CD4-positive, alpha-beta memory T cell (primary cell): ENCODE results near the gene TNIK. TPM values are rescaled to one million over a fixed set of nuclear protein-coding genes. Genes with fewer than 3 reads are reported as not detected.

Source experiments
- CTCF ChIA-PET: fragments of 350-600 bp; sonication (Branson Sonifier 250); formaldehyde crosslinking; loops from one replicate; lab custom pipeline; 2021; ENCODE audit warnings: inconsistent platforms; ENCODE audit not compliant: partially characterized antibody; lab: Charles Lee
- POLR2A ChIA-PET: fragments of 350-600 bp; sonication (Branson Sonifier 250); formaldehyde crosslinking; loops from one replicate; lab custom pipeline; 2021; ENCODE audit not compliant: partially characterized antibody; lab: Charles Lee
- DNase-seq, 5 donors: peaks; one replicate each; pipeline versions ENCODE4 v3.0.0 to v3.0.0-alpha.2; 2020 to 2022; ENCODE audit warnings: mixed read lengths in 1 of 5
- H3K27ac ChIP-seq: one replicate; pipeline ENCODE4 v1.7.0; 2013; ENCODE audit warnings: low read depth, low read length
- H3K27me3 ChIP-seq: 2 replicates; pipeline ENCODE4 v1.7.0; 2013; ENCODE audit warnings: mild to moderate bottlenecking, low read length, moderate library complexity; ENCODE audit not compliant: insufficient read depth
- H3K36me3 ChIP-seq: 2 replicates; pipeline ENCODE4 v1.7.0; 2013; ENCODE audit warnings: mild to moderate bottlenecking, low read length, moderate library complexity; ENCODE audit not compliant: insufficient read depth
- H3K4me1 ChIP-seq: 2 replicates; pipeline ENCODE4 v1.7.0; 2013; ENCODE audit warnings: mild to moderate bottlenecking, low read length, moderate library complexity; ENCODE audit not compliant: insufficient read depth
- H3K4me3 ChIP-seq, 2 donors: one replicate each; pipeline ENCODE4 v1.7.0; 2013; ENCODE audit warnings: low read length in 2 of 2, mild to moderate bottlenecking in 1 of 2
- H3K9me3 ChIP-seq, 2 donors: one replicate each; pipeline ENCODE4 v1.7.0; 2013; ENCODE audit warnings: low read length in 2 of 2, control low read depth in 1 of 2; ENCODE audit not compliant: control insufficient read depth in 1 of 2
- H3K27ac Mint-ChIP-seq, 7 donors: one replicate each; pipeline ENCODE4 v1.8.0; 2020 to 2021; ENCODE audit warnings: mixed read lengths in 7 of 7, mild to moderate bottlenecking in 6 of 7, inconsistent platforms in 3 of 7, moderate library complexity in 3 of 7
- H3K27me3 Mint-ChIP-seq, 2 donors: one replicate each; pipeline ENCODE4 v1.8.0; 2020 to 2021; ENCODE audit warnings: mixed read lengths in 2 of 2
- H3K36me3 Mint-ChIP-seq, 2 donors: one replicate each; pipeline ENCODE4 v1.8.0; 2020 to 2021; ENCODE audit warnings: mixed read lengths in 2 of 2, inconsistent platforms in 1 of 2, mild to moderate bottlenecking in 1 of 2
- H3K4me1 Mint-ChIP-seq, 4 donors: one replicate each; pipeline ENCODE4 v1.8.0; 2020 to 2021; ENCODE audit warnings: mixed read lengths in 4 of 4, mild to moderate bottlenecking in 1 of 4
- H3K4me3 Mint-ChIP-seq, 8 donors: one replicate each; pipeline ENCODE4 v1.8.0; 2020 to 2021; ENCODE audit warnings: mixed read lengths in 8 of 8, mild to moderate bottlenecking in 7 of 8, moderate library complexity in 6 of 8, inconsistent platforms in 3 of 8
- H3K9me3 Mint-ChIP-seq, 8 donors: one replicate each; pipeline ENCODE4 v1.8.0; 2020 to 2021; ENCODE audit warnings: mixed read lengths in 8 of 8, mild to moderate bottlenecking in 5 of 8, inconsistent platforms in 3 of 8, moderate library complexity in 1 of 8
- intact Hi-C: fragments of 100-400 bp; cut with micrococcal nuclease; formaldehyde crosslinking; loops from one replicate; pipeline ENCODE4 v1.15.1; 2023
- polyA plus RNA-seq, 2 donors: library from polyadenylated mRNA; unstranded; fragments of 300-500 nt; fragmentation: Illumina TruSeq; gene quantifications; one replicate each; pipeline ENCODE4 v1.2.3, GENCODE V29; 2021
- total RNA-seq, 2 experiments: library from RNA; stranded (reverse); gene quantifications; one replicate each; pipeline ENCODE4 v1.2.3, GENCODE V29; 2021

Gene TNIK
- total and polyA plus RNA-seq, 4 experiments from 2014 or later = 14.6 to 93.5 (median 58.1) TPM

GRCh38 chr3:171065732-171066131 lies 394.5 kb downstream of the TNIK start:
- no peaks in the 10 kb centered on the region for H3K27me3 ChIP-seq
- ChIA-PET CTCF (interaction anchor here (1.4 kb wide), 1 partner anchor 16 kb away, joined by 3 read pairs; no protein-coding TSS in a partner anchor), POLR2A (no interaction called here)
- Mint-ChIP-seq H3K9me3 (no peaks in the 10 kb centered on the region), H3K27ac (no peak overlapping the region), H3K4me3 (no peak overlapping the region), H3K4me1 (no peaks in the 10 kb centered on the region), H3K27me3 (no peaks in the 10 kb centered on the region), H3K36me3 (peaks cover 70 to 86% of the 10 kb centered on the region in 2 donors)
- no peak overlapping the region for H3K4me3 ChIP-seq
- intact Hi-C loops = no loop called here
- no peak for DNase-seq
- H3K36me3 ChIP-seq = peaks cover 41% of the 10 kb centered on the region
- H3K4me1 ChIP-seq = no peaks in the 10 kb centered on the region
- H3K27ac ChIP-seq = no peak overlapping the region
- H3K9me3 ChIP-seq = no peaks in the 10 kb centered on the region

DNA sequence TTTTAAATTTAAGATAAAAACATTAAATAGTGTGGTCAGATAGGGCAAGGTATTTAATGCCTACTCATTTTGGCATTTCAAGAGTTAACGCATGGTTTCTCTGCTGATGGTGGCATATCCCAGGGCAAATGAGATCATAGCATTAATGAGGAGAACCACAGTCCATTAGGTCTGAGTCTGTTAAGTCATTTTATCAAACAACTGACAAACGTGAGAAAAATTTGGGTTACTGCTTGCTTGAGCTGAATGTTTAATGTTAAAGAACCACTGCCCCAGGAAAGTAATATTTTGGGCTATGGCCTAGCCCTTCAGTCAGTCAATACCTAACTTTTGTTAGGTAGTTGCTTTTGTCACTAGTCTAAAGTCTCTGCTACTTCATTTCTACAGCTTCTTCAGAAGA lies 395.7 kb downstream of the TNIK start:
- no peak for DNase-seq
- peaks cover 57 to 79% of the 10 kb centered on the region in 2 donors for H3K36me3 Mint-ChIP-seq
- peak overlapping the region in 1 of 7 donors; percentile 19 for H3K27ac Mint-ChIP-seq
- ChIA-PET CTCF (interaction anchor here (1.4 kb wide), 1 partner anchor 15 kb away, joined by 3 read pairs; no protein-coding TSS in a partner anchor), POLR2A (no interaction called here)
- H3K27ac ChIP-seq = no peak overlapping the region
- H3K27me3 ChIP-seq = no peaks in the 10 kb centered on the region
- H3K27me3 Mint-ChIP-seq = no peaks in the 10 kb centered on the region
- no peaks in the 10 kb centered on the region for H3K9me3 Mint-ChIP-seq
- no peaks in the 10 kb centered on the region for H3K4me1 Mint-ChIP-seq
- no peak overlapping the region for H3K4me3 Mint-ChIP-seq
- H3K9me3 ChIP-seq = no peaks in the 10 kb centered on the region
- H3K4me1 ChIP-seq = no peaks in the 10 kb centered on the region
- H3K36me3 ChIP-seq = peaks cover 29% of the 10 kb centered on the region
- intact Hi-C loops = no loop called here
- no peak overlapping the region for H3K4me3 ChIP-seq

DNA sequence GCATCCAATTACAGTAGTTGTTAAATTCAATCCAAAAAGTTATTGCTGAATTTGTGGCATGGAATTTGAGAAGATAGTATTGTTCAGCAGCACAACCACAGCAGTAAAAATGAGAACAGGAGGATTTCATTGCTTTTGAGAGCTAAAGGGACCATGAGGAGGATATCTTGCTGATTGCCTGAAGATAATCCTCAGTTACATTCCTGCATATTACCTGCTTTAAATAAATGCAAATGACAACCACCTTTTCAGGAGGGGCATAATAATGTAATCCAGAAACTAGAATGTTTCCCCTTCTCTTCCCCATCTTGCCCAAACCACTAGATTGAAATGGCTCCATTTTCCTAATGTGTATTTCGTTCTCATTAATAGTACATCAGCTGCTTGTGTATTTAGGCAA lies 398.5 kb downstream of the TNIK start:
- Histone ChIP-seq H3K4me1 (no peaks in the 10 kb centered on the region), H3K9me3 (no peaks in the 10 kb centered on the region), H3K4me3 (no peak overlapping the region), H3K36me3 (peaks cover 17% of the 10 kb centered on the region), H3K27me3 (no peaks in the 10 kb centered on the region), H3K27ac (no peak overlapping the region)
- Mint-ChIP-seq H3K4me1 (no peaks in the 10 kb centered on the region), H3K36me3 (peaks cover 40 to 60% of the 10 kb centered on the region in 2 donors), H3K4me3 (no peak overlapping the region), H3K27me3 (no peaks in the 10 kb centered on the region), H3K9me3 (no peaks in the 10 kb centered on the region), H3K27ac (peak overlapping the region in 1 of 7 donors; percentile 43)
- POLR2A ChIA-PET = no interaction called here
- DNase-seq = no peak
- CTCF ChIA-PET = no interaction called here
- intact Hi-C loops = no loop called here

DNA sequence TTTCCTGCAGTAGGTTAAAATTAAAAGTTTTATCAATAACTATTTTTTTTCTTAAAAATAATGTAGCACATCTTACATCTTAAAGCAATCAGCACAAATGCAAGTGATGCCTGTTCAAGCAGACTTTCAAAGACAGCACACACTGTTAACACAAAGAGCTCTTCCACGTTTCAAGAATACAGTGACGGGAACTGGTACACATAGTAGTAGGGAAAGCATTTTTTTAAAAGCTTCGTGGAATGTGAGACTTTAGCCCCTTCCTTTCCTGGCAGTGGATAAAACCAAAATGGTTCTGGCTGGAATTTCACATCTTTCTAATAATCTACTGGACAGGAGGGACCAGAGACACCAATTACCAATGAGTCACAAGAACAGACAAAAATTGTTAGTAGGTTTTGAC lies 400.2 kb downstream of the TNIK start:
- ChIA-PET CTCF (no interaction called here), POLR2A (no interaction called here)
- H3K27me3 ChIP-seq = no peaks in the 10 kb centered on the region
- Mint-ChIP-seq H3K4me1 (no peaks in the 10 kb centered on the region), H3K27ac (peak overlapping the region in 2 of 7 donors; percentile 63 to 64), H3K4me3 (no peak overlapping the region), H3K36me3 (peaks cover 22 to 43% of the 10 kb centered on the region in 2 donors), H3K27me3 (no peaks in the 10 kb centered on the region), H3K9me3 (no peaks in the 10 kb centered on the region)
- H3K27ac ChIP-seq = no peak overlapping the region
- H3K4me3 ChIP-seq = no peak overlapping the region
- no peaks in the 10 kb centered on the region for H3K4me1 ChIP-seq
- no peak for DNase-seq
- H3K9me3 ChIP-seq = no peaks in the 10 kb centered on the region
- H3K36me3 ChIP-seq = peaks cover 6% of the 10 kb centered on the region
- intact Hi-C loops = loop anchor here (10.0 kb wide), 1 partner anchor 1605 kb away; no protein-coding TSS in a partner anchor

DNA sequence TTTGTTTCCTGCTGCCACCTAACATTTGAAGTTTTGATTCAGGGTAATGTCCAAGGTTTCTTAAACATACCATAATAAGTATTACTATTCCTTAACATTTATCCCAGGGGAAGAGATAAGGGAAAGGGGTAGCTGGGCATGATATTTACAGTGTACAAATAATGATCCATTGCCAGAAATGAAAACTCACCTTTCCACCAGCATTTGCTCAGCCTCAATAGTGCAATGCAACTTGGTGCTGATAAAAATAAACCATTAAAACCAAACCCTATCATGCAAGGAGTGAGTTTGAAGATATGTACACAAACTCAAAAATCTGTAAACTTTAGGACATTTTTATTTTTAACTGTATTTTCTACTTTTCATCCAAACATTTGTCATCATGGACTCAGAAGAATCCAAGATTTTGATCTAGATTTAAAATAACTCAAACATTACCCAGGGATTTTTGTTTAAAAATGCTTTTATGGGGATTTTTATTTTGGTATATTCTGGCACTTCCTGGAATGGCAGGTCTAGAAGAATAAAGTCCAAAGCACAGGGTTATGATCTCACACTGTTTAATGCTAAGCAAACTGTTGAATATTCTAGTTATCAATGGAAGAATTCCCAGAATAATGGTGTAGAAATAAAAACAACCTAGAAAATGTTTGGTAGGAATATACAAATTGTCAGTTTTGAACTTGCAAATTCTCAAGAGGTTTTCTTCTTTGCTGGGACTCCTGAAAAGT lies 401.2 kb downstream of the TNIK start:
- H3K4me3 ChIP-seq = no peak overlapping the region
- Mint-ChIP-seq H3K27ac (no peak overlapping the region), H3K27me3 (no peaks in the 10 kb centered on the region), H3K9me3 (peaks cover 0 to 2% (median 0%) of the 10 kb centered on the region in 8 donors), H3K36me3 (peaks cover 20 to 34% of the 10 kb centered on the region in 2 donors), H3K4me1 (no peaks in the 10 kb centered on the region), H3K4me3 (no peak overlapping the region)
- DNase-seq = no peak
- no peaks in the 10 kb centered on the region for H3K4me1 ChIP-seq
- ChIA-PET CTCF (no interaction called here), POLR2A (no interaction called here)
- peaks cover 6% of the 10 kb centered on the region for H3K36me3 ChIP-seq
- no peak overlapping the region for H3K27ac ChIP-seq
- intact Hi-C loops = loop anchor here (10.0 kb wide), 1 partner anchor 1606 kb away; no protein-coding TSS in a partner anchor
- H3K9me3 ChIP-seq = no peaks in the 10 kb centered on the region
- no peaks in the 10 kb centered on the region for H3K27me3 ChIP-seq

DNA sequence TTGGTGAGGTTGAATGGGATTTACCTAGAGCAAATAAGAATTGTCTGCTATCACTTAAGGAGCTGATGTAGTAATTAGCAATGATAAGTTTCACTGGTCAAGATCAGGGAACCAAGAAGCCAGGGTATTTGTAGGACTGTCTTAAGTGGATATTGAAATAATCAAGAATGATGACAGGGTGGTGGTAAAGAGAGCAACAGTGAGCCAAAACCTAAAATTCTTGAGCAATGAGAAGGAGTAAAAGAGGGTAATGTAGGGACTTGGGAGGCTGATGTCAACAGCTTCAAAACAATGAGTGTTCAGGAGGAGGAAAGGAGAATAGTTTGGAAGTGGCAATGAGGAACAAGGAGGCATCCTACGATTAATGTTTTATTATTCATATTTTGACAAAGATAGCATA lies 402.1 kb downstream of the TNIK start:
- H3K27me3 ChIP-seq = no peaks in the 10 kb centered on the region
- H3K9me3 Mint-ChIP-seq = peaks cover 0 to 10% (median 2%) of the 10 kb centered on the region in 8 donors

DNA sequence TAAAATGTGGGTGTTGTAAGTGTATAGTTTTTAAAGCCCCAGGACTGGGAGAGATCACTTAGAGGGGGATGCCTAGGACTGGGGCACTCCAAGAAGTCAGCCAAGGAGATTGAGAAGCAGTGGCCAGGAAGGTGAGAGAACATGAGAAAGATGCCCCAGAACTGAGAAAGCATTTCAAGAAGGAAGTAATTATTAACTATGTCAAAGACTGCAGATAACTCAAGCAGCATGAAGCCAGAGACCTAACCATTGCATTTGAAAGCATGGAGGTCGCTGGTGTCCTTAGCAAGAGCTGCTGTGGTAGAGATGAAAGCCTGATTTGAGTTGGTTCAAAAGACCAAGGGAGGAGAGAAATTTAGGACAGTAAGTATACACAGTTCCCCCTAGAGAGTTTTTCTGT lies 403.1 kb downstream of the TNIK start:
- intact Hi-C loops = loop anchor here (10.0 kb wide), 1 partner anchor 1608 kb away; no protein-coding TSS in a partner anchor
- no peak overlapping the region for H3K4me3 Mint-ChIP-seq

More for the DNA sequence above, 402.1 kb downstream of the TNIK start:
- no peak overlapping the region for H3K27ac ChIP-seq
- H3K9me3 ChIP-seq = no peaks in the 10 kb centered on the region
- POLR2A ChIA-PET = no interaction called here
- H3K27ac Mint-ChIP-seq = no peak overlapping the region
- no peak for DNase-seq
- H3K36me3 Mint-ChIP-seq = peaks cover 10 to 24% of the 10 kb centered on the region in 2 donors
- no peaks in the 10 kb centered on the region for H3K4me1 ChIP-seq
- H3K4me3 ChIP-seq = no peak overlapping the region
- no peaks in the 10 kb centered on the region for H3K27me3 Mint-ChIP-seq
- H3K4me3 Mint-ChIP-seq = no peak overlapping the region
- H3K4me1 Mint-ChIP-seq = no peaks in the 10 kb centered on the region
- CTCF ChIA-PET = no interaction called here
- intact Hi-C loops = loop anchor here (10.0 kb wide), 1 partner anchor 1607 kb away; no protein-coding TSS in a partner anchor
- peaks cover 4% of the 10 kb centered on the region for H3K36me3 ChIP-seq

More for the DNA sequence above, 403.1 kb downstream of the TNIK start:
- H3K27ac Mint-ChIP-seq = no peak overlapping the region
- Histone ChIP-seq H3K9me3 (no peaks in the 10 kb centered on the region), H3K27ac (no peak overlapping the region), H3K27me3 (no peaks in the 10 kb centered on the region), H3K4me1 (no peaks in the 10 kb centered on the region), H3K4me3 (no peak overlapping the region), H3K36me3 (no peaks in the 10 kb centered on the region)
- no peaks in the 10 kb centered on the region for H3K4me1 Mint-ChIP-seq
- H3K9me3 Mint-ChIP-seq = peaks cover 0 to 10% (median 2%) of the 10 kb centered on the region in 8 donors
- CTCF ChIA-PET = no interaction called here
- H3K27me3 Mint-ChIP-seq = no peaks in the 10 kb centered on the region
- POLR2A ChIA-PET = no interaction called here
- H3K36me3 Mint-ChIP-seq = peaks cover 4 to 14% of the 10 kb centered on the region in 2 donors
- no peak for DNase-seq
